ENCODE data around the gene BASP1.

The BASP1 gene

DNA sequence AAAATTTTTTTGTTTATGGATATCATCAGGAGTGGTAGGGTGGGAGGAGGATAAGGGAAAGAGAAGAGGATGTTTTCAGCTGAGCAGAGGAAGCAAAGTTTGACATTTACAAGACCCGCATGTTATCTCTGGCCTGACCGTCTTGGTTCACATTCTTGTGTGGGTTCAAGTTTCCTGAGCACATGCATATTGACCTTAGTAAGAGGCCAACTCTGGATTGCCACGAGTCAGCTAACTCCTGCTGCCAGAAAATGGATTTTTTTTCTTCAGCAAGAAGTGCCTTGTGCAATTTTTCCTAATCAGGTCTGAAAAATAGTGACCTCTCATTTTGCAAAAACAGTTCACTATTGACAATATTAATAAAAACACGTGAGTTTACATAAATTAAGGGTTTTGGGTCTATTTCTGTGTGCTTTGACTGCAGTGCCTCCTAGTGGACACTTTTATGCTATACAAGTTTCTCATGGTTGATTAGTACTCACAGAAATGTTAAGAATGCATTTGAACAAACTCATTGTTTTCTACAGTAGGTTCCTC, 27.1 kb upstream of the BASP1 start:
- in situ Hi-C loops (cut with HindIII; ENCODE audit: low sequenced_read_pairs), result loop anchor here (5.0 to 25.0 kb wide), 3 partner anchors 393 to 728 kb away; partner anchors contain the start of gene ZNF622

DNA sequence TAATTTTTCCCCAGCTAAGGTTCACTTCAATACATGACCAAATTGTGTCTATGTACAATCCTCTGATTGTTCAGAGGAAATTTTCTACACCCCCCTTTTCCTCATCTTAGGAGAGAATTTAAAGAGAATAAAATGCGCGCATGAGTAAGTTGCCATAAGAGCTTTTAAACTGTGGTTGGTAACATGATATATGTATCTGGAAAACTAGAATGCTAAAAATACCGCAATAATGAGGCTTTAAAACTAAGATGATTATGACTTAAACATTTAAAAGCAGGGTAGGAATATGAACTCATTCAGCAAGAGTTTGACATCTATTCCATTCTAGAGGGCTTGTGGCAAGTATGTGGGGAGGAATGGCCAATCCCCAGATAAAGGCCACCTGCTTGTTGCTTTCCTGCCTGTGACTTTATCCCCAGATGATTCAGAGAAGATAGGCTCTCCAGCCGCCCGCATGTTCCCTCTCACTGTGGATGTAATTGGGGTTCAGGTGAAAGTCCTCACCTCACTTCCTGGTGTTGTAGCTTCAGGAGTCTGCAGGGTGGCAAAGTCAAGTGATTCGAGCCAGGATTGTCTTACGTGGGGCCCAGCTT, 26.5 kb upstream of the BASP1 start:
- in situ Hi-C loops (cut with HindIII; ENCODE audit: low sequenced_read_pairs), result loop anchor here (5.0 to 25.0 kb wide), 3 partner anchors 394 to 729 kb away; partner anchors contain the start of gene ZNF622

DNA sequence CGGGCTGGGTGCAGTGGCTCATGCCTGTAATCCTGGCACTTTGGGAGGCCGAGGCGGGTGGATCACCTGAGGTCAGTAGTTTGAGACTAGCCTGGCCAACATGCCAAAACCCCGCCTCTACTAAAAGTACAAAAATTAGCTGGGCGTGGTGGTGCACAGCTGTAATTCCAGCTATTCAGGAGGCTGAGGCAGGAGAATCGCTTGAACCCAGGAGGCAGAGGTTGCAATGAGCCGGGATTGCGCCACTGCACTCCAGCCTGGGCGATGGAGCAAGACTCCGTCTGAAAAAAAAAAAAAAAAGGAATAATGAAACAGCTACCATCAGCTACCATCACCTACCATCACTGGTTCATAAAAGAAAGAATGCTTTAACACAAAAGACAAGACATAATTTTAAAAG, 25.9 kb upstream of the BASP1 start:
- in situ Hi-C loops (cut with HindIII; ENCODE audit: low sequenced_read_pairs), result loop anchor here (5.0 to 25.0 kb wide), 3 partner anchors 394 to 729 kb away; partner anchors contain the start of gene ZNF622

DNA sequence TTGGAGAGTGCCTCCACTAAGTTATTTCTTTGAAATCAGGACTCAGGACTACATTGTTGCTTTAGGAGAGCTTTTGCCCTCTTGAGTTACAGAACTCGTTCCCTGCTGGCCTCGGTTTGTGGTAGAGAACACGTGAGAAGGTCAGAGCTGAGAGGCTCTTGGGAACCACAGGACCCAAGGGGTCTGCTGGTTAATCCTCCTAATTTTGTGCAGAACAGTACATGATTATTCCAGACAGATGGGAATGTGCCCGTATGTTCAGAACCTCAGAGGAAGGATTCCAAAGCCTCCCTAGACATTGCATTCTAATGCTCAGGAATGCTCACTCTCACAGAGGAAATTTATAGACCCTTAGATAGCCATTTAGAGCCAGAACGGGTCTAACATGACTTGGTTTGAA, 25.2 kb upstream of the BASP1 start:
- in situ Hi-C loops (cut with HindIII; ENCODE audit: low sequenced_read_pairs), result loop anchor here (5.0 to 25.0 kb wide), 3 partner anchors 395 to 730 kb away; partner anchors contain the start of gene ZNF622

DNA sequence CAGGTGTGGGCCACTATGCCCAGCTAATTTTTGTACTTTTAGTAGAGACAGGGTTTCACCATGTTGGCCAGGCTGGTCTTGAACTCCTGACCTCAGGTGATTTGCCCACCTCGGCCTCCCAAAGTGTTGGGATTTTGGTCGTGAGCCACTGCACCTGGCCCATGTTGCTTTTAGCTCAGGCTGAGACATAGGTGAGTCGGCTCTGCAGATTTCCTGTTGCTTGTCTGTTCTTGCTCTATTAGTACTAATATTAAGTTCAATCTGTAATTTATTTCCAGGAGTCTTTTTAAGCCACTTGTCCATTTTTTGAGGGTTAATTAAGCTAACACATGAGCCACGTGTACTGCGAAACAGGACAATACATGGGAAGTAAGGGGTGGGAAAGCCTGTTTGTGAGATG, 21.4 kb upstream of the BASP1 start:
- in situ Hi-C loops (cut with HindIII; ENCODE audit: low sequenced_read_pairs), result loop anchor here (25.0 kb wide), 2 partner anchors 509 to 734 kb away; partner anchors contain the start of gene ZNF622

DNA sequence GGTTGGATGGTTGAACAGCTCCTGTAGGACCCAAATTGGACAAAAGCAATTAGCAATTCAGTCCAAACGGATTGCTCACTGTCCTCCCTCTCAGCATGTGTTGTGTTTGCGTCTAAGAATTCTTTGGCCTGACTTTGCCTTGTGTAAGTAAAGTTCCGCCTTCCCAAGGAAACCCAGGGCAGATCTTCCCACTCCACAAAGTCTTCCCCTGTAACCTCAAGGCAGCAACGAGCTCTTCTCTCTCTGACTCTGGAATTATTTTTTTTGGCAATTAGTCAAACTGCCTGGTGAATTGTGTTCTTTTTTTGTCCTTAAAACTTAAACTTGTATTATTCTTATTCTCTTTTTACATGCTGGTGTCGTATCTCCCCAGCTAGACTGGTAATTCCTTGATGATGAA, 20.7 kb upstream of the BASP1 start:
- in situ Hi-C loops (cut with HindIII; ENCODE audit: low sequenced_read_pairs), result loop anchor here (25.0 kb wide), 2 partner anchors 509 to 734 kb away; partner anchors contain the start of gene ZNF622

DNA sequence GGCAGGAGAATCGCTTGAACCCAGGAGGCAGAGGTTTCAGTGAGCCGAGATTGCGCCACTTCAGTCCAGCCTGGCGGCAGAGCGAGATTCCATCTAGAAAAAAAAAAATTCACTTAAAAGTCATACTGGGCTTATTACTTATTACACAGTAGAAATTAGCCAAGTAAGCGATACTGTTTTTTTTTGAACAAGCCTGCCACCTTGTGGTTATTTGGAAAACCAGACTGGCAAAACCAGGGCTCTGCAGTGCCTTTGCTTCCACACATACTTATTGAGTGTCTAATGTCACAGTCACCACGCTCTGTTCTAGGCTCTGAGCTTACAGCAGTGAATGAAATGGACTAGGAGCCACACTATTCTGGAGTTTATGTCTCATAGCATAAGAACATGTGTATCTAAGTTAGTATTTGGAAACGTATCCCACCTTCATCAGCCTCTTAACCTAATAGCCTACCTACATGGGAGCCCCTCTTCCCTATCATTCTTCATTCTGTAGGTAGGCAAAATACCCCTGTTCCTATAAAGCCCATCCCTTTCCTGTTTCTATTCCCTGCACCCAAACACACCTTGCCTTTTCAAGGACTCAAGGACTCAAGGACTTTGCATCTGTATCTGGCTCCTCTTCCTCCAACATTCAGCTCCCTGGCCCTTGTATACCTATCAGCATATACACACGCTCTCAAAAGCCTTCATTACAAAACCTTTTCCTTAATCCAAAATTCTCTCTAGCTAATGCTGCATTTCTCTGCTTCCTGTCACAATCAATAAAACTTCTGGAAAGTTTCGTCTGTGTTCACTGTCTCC, 13.9 kb upstream of the BASP1 start:
- in situ Hi-C loops (cut with HindIII; ENCODE audit: low sequenced_read_pairs), result no loop called here

DNA sequence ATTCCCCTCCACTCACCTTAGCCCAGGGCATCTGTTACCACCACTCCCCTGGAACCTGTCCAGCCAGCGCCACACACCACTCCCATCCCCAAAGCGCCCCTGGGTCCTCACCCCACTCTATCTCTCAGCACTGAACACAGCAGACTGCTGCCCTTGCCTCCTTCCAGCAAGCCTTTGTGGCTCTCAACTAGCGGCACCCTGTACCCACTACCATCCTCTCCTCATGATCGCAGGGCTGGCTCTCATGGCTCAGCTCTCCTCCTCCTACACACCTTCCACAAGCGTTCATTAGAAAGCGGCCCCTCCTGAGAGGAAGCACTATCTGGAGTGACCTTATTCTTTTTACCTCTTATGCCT, 13.3 kb upstream of the BASP1 start:
- in situ Hi-C loops (cut with HindIII; ENCODE audit: low sequenced_read_pairs), result no loop called here

DNA sequence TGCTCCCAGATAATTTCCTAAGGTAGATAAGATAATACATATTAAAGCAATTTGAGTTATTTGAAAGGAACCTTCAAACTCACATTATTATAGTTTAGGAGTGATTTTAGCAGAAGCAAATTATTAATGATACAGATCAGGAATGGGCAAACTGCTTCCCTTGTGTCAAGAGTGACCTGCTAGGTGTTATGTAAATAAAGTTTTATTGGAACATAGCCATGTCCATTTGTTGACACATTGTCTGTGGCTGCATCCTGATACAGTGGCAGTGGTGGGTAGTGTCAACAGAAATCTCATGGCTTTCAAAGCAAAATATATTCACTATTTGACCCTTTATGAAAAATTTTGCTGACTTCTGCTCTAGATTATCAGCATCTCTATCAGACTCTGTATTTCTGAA, 11.4 kb upstream of the BASP1 start:
- in situ Hi-C loops (cut with HindIII; ENCODE audit: low sequenced_read_pairs), result no loop called here

DNA sequence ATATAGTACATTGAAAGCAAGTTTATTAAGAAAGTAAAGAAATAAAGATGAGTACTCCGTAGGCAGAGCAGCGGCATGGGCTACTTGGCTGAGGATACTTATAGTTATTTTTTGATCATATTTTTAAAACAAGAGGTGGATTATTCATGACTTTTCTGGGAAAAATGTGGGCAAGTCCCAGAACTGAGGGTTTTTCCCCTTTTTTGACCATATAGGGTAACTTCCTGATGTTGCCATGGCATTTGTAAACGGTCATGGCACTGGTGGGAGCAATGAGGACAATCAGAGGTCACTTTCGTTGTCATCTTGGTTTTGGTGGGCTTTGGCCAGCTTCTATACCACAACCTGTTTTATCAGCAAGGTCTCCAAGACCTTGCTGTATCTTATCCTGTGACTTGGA, 5.2 kb upstream of the BASP1 start:
- in situ Hi-C loops (cut with HindIII; ENCODE audit: low sequenced_read_pairs), result no loop called here

DNA sequence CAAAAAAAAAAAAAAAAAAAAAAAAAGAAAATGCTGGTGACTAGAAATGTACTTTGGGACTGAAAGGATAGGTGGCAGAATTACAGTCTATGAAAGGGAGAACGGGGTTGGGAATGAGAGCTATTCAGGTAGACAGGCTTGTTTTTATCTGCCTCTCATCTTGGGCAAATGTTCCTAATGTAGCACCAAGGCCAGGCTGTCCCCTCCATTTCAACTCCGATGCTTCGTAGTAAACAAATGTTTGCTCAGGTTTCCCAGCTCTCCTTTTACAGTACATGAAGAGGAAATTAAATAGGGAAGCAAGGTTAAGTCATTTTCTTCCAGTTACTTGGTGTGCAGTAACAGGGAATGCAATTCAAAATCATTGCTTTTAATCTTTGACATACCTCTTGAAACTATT, 4.4 kb upstream of the BASP1 start:
- in situ Hi-C loops (cut with HindIII; ENCODE audit: low sequenced_read_pairs), result no loop called here

DNA sequence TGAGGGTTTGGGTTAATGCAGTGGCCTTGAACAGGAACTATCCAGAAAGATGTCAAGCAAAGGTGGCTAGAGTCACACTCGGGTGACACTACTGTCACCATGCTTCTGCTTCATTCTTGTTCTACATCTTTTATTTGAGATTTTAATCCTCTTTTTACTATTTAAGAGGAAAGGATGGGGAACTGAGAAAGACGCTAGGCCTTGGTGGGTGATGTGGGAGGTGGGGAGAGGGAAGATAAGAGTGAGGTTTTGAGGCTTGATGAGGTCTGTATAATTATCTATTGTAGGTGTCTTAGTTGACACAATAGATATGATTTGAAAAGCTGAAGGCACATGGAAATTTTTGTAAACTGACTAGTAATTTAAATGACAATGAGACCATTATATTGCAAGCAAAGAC, 3.5 kb upstream of the BASP1 start:
- in situ Hi-C loops (cut with HindIII; ENCODE audit: low sequenced_read_pairs), result no loop called here

DNA sequence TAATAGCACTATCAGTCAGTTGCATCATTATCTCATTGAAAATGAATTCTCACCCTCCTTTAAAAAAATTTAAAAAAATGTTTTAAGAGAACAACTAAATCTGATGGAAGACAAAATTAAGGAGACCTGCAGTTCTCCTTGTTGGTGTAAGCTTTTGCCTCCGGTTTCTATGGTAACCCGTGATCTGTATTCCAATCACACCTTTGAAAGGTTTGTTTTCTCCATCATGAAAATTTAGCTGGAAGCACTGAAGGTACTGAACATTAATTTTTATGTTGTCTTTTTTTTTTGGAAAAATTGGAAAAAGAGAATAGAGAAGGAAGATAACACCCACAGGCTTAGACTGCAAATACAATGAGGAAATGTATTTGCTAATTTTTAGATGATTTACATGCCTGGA, 2.5 kb upstream of the BASP1 start:
- in situ Hi-C loops (cut with HindIII; ENCODE audit: low sequenced_read_pairs), result no loop called here

DNA sequence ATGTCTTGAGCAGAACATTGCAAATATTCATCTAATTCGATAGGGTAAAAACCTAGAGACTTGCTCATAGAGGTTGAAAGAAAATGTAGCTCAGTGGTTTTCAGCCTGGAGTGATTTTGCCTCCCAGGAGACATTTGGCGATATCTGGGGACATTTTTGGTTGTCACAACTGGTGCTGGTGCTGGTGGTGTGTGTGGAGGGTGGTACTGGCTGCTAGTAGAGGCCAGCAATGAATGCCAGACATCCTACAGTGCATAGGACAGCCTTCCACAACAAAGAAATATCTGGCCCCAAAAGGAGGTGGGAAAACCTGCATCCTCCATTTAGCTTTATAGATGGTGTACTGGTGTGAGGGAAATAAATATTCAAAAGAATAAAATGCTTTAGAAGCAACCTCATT, 2.1 kb upstream of the BASP1 start:
- in situ Hi-C loops (cut with HindIII; ENCODE audit: low sequenced_read_pairs), result no loop called here

DNA sequence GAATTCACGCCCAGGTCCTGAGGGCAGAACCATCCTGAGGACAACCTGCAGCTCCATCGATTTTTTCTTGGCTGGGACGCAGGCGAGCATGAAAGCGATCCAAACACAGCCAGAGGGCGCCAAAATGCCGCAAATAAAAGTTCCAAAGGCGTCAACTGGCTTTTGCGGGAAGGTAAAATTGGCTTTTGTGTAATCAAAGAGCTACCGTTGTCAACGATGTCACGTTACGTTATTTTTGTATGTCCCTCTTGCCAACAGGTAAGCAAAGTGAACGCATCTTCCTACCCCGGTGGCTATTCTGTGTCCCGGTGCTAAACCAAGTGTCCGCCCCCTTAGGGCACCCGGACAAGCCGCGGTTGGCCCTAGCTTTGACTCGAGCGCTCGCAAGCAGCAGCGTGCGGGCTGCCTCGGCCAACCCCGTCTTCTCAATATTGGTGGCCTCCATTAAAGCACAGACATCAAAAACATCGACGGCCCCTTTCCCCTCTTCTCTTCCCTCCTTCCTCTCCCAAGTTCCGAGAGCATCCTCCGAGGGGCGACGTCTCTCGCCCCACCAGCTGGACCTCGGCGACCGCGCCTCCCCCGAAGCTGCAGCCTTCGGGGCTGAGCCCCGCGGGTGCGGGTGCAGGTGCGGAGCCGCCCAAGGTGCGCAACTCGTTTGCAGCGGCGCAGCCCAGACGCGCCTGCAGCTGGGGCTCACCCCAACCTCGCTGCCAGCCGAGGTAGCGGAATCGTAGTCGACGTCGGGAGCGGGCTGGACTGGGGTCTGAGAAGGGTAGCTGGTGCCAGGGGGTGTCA, 1.1 kb upstream of the BASP1 start:
- in situ Hi-C loops (cut with HindIII; ENCODE audit: low sequenced_read_pairs), result no loop called here

DNA sequence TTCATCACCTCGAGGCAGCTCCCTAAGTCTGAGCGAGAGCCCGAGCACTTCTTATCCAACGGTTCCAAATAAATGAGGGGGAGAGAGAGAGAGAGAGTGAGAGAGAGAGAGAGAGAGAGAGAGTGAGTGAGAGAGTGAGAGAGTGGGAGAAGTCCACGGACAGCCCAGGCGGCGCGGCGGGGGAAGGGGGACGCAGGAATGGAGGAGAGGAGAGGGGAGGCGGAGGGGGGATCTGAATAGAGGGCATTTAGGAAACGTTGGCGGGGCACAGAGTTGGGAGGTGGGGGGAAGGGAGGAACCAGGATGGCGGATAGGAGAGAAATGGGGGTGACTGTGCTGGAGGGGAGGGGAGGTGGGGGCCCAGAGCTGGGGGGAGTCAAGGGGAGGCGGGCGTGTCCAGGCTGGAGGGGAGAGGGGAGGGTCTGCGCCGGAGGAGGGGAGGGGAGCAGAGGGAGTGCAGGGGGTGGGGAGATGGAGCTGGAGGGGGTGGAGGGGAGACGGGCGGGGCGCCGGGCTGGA, 398 bp upstream of the BASP1 start:
- in situ Hi-C loops (cut with HindIII; ENCODE audit: low sequenced_read_pairs), result no loop called here

DNA sequence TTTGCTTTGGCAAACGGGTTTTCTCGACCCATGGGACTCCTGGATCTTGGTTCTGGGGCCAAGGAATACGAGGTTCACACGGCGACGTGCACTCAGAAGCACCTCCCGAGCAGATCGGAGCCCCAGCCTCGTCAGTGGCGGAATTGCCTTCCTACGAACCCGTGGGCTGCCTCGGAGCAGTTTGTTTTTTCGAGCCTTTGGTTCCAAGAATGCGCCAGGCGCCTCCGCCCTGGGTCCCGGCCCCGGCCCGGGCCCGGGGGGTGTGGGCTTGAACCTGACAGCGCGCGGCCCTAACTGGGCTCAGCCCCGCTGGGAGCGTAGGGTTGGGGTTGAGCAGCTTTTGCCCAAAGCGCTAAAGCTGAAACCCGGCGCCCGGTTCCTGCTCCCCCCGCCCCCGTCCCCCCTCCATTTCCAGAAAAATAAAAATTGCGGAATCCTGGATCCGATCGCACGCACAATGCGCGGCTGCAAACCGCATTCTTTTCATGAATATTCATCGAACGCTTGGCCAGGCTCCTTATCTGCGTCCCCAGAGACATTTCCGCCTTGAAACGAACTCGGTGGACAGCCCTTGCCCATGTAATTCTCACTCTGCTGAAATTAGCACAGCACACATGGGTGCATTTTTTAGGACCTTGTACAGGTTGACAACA, 1.0 kb downstream of the BASP1 start:
- in situ Hi-C loops (cut with HindIII; ENCODE audit: low sequenced_read_pairs), result no loop called here

DNA sequence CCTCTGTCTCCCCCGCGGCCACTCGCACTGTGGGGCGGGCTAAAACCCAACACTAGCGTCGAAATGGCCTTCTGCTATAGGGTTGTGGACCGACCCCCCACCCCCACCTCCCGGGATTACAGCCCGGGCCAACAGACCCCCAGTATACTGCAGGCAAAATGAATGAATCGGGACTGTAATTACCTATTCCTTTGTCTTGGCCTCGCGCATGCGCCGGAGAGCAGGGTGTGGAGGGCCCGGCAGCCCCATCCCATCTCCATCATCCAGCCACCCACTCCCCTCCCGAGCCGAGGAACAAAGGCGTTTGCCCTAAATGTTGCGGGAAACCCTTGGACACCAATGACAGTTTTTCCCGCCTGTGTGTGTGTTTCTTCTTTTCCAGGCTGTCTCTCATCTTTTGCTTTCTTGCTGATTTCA, 1.6 kb downstream of the BASP1 start:
- in situ Hi-C loops (cut with HindIII; ENCODE audit: low sequenced_read_pairs), result no loop called here

DNA sequence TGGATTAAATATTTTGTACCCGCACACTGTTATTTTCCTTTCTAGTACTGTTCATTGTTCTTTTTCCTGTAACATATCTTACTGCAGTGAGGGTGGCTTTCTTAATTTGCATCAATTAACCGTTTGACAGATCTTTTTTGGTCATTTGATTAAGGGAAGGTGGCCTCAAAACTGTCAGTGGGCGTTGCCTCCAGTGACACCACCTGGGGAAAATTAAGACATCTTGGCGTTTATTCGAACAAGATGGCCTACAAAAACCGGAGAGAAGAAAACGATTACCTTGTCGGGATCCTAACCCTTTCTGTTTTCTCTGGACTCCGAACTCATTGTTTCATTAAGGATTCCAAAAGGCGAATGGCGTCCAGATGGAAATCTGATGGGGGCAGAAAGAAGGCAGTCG, 2.0 kb downstream of the BASP1 start:
- in situ Hi-C loops (cut with HindIII; ENCODE audit: low sequenced_read_pairs), result no loop called here

DNA sequence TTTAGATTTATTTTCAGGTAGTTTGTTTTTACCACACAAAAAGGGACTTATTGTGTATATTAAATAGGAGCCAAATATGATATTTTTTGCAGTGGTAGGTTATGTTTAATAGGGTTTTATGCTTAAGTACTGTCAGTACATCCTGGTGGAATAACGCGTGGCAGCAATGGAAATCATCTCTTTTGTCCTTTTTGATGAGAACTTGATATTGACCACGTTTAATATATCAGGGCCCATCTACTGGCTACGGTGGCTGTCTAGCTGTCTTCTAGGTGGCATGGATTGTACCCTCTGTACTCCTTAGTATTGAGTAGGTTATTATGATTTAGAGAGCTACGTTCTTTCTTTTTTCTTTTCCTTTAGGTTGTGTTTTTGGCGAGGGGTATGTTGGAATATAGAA, 2.6 kb downstream of the BASP1 start:
- in situ Hi-C loops (cut with HindIII; ENCODE audit: low sequenced_read_pairs), result no loop called here
